BJ (cell line): ENCODE measurements around the gene TXNRD2. TPM values are rescaled to one million over a fixed set of nuclear protein-coding genes. Genes with fewer than 3 reads are reported as not detected.
"Not testable (repeated sequence)": the region's sequence is repeated elsewhere in the genome, so short reads cannot be mapped to it uniquely, and the experiment has no call there.

Experiments
- CTCF ChIA-PET: fragments of 350-600 bp; formaldehyde crosslinking; extraction: SDS; loops from one replicate; lab custom pipeline; 2021; ENCODE audit warnings: antibody characterized with exemption, inconsistent platforms; lab: Yijun Ruan, JAX
- POLR2A ChIA-PET: fragments of 300-600 bp; sonication (Branson Sonifier 250); formaldehyde crosslinking; extraction: SDS; loops from one replicate; lab custom pipeline; 2021; ENCODE audit warnings: antibody characterized with exemption; lab: Charles Lee
- DNase-seq: peaks from one replicate; pipeline ENCODE4 v3.0.0-alpha.2; 2011; ENCODE audit warnings: low read depth
- H3K27me3 ChIP-seq: 2 replicates; pipeline ENCODE4 v1.6.0; 2011; ENCODE audit warnings: low read length; ENCODE audit not compliant: control insufficient read depth, insufficient read depth
- H3K36me3 ChIP-seq: 2 replicates; pipeline ENCODE4 v1.5.1; 2011; ENCODE audit warnings: low read length; ENCODE audit not compliant: control insufficient read depth, insufficient read depth
- H3K4me3 ChIP-seq: 2 replicates; pipeline ENCODE4 v1.5.1; 2011; ENCODE audit warnings: low read depth, mild to moderate bottlenecking, control low read depth, low read length
- CTCF ChIP-seq: IDR thresholded peaks from 2 replicates; pipeline ENCODE4 v1.5.1; 2011; ENCODE audit warnings: low read depth, mild to moderate bottlenecking, control low read depth, inconsistent platforms, low read length, moderate library complexity; ENCODE audit not compliant: insufficient read depth
- polyA plus RNA-seq: library from polyadenylated mRNA; depleted of rRNA; stranded (reverse); fragments of >200 nt; gene quantifications from 2 replicates; pipeline ENCODE4 v1.2.3, GENCODE V29; 2011

The TXNRD2 gene
- polyA plus RNA-seq, 1 experiment = 28.5 TPM

DNA sequence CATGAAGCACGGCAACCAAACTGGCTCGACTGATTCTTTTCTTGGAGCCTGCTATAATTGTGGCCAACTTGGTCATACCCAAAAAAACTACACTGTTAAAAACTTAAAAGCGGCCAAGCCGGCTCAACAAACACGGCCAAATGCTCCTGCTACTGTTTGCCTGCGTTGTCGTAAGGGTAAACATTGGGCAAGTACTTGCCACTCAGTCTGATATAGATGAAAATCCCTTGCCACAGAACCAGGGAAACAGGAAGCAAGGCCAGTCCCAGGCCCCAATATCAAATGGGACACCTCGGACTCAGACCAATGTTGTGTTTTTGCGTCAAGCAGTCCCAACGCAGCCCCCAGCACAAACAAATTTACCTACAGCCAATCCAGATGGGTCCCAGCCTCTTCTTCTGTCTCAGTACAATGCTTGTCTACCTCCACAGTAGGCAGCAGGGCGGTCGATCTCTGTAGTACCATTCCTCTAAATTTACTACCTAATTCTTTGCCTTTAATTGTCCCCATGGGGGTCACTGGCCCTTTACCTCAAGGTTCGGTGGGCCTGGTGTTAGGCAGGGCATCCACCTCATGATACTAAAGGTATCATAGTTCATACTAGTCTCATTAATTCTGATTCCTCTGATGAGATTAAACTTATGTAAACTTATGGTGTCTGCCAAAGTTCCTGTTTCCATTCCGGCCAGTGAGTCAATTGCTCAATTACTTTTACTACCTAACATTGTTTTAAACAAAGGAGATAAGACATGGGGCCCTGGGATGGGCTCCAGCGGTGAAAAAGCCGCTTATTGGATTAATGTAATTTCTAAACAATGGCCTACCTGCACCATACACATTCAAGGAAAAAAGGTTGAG, 3.8 kb downstream of the TXNRD2 start:
- no peak for DNase-seq
- ChIA-PET CTCF (interaction anchor here (1.2 kb wide), 1 partner anchor 207 kb away, joined by 3 read pairs; no protein-coding TSS in a partner anchor), POLR2A (no interaction called here)
- H3K27me3 ChIP-seq = no peaks in the 10 kb centered on the region
- peaks cover 1% of the 10 kb centered on the region; the same call in 1 of the 2 replicates for H3K36me3 ChIP-seq
- no peak overlapping the region for H3K4me3 ChIP-seq
- no peak for TF ChIP-seq CTCF

DNA sequence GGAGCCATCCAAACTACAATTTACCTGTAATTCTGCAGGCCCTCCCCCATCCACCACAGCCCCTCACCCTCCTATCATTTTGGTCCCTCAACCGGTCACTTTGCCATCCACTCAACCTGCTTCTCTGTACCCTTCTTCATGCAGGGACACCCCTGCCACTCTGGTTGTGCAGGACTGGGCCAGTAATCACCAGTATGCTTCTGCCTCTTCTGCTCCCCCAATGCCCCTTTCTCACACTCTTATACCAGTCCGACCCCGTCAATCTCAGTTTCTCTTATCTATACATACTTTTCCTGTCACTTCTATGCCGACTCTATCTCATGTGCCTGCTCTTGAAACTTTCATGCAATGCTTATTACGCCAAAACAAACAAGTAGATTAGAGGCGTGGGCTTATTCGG, 5.1 kb downstream of the TXNRD2 start:
- no peak for DNase-seq
- ChIA-PET CTCF (interaction anchor here (1.2 kb wide), 1 partner anchor 206 kb away, joined by 3 read pairs; no protein-coding TSS in a partner anchor), POLR2A (no interaction called here)
- H3K4me3 ChIP-seq = no peak overlapping the region
- no peaks in the 10 kb centered on the region for H3K27me3 ChIP-seq
- no peak for TF ChIP-seq CTCF
- peaks cover 1% of the 10 kb centered on the region; the same call in 1 of the 2 replicates for H3K36me3 ChIP-seq

- CTCF ChIA-PET = interaction anchor here (1.9 kb wide), 1 partner anchor 25 kb away, joined by 4 read pairs; no protein-coding TSS in a partner anchor
- H3K36me3 ChIP-seq, POLR2A ChIA-PET, H3K4me3 ChIP-seq, DNase-seq, H3K27me3 ChIP-seq: not testable (repeated sequence)
These were observed 6.4 kb downstream of the TXNRD2 start for GRCh38 chr22:19935123-19935718.

- Histone ChIP-seq H3K27me3 (no peaks in the 10 kb centered on the region), H3K36me3 (peaks cover 1% of the 10 kb centered on the region; the same call in 1 of the 2 replicates), H3K4me3 (no peak overlapping the region)
- CTCF ChIA-PET = interaction anchor here (1.9 kb wide), 1 partner anchor 23 kb away, joined by 4 read pairs; no protein-coding TSS in a partner anchor
- DNase-seq = no peak
- no peak for TF ChIP-seq CTCF
- POLR2A ChIA-PET = interaction anchor here (0.6 kb wide), 2 partner anchors 53 to 487 kb away, joined by 8 read pairs; no protein-coding TSS in a partner anchor
These were observed 8.0 kb downstream of the TXNRD2 start for GRCh38 chr22:19933341-19934241.
